ENCODE data around the gene MYEOV. TPM values are rescaled to one million over a fixed set of nuclear protein-coding genes. Genes with fewer than 3 reads are reported as not detected.

MYEOV gene
- total RNA-seq: 1 to 10 TPM in 1 of 2 donors, not detected in 1; 2.3 TPM

GRCh38 chr11:69293819-69294505 lies at the start of gene MYEOV:
Gene MYEOV (plus strand): TSS chr11:69294155. CDS start chr11:69295355, 1,200 bp downstream.

Other genes with a start within 250 kb of the MYEOV start
- gene TPCN2, start 245.2 kb upstream of the MYEOV start, total RNA-seq: 100 to 1,000 TPM in 1 of 2 donors, 10 to 100 TPM in 1; 80.3 to 132 TPM
- under 1 TPM; under 0.01 to 0.34 TPM for gene SMIM38, start 138.2 kb upstream of the MYEOV start, total RNA-seq
- not detected for gene LINC01488, start 187.5 kb downstream of the MYEOV start, total RNA-seq

Data from melanocyte of skin (primary cell).